Measurements from ENCODE around the gene CBX4.

DNA sequence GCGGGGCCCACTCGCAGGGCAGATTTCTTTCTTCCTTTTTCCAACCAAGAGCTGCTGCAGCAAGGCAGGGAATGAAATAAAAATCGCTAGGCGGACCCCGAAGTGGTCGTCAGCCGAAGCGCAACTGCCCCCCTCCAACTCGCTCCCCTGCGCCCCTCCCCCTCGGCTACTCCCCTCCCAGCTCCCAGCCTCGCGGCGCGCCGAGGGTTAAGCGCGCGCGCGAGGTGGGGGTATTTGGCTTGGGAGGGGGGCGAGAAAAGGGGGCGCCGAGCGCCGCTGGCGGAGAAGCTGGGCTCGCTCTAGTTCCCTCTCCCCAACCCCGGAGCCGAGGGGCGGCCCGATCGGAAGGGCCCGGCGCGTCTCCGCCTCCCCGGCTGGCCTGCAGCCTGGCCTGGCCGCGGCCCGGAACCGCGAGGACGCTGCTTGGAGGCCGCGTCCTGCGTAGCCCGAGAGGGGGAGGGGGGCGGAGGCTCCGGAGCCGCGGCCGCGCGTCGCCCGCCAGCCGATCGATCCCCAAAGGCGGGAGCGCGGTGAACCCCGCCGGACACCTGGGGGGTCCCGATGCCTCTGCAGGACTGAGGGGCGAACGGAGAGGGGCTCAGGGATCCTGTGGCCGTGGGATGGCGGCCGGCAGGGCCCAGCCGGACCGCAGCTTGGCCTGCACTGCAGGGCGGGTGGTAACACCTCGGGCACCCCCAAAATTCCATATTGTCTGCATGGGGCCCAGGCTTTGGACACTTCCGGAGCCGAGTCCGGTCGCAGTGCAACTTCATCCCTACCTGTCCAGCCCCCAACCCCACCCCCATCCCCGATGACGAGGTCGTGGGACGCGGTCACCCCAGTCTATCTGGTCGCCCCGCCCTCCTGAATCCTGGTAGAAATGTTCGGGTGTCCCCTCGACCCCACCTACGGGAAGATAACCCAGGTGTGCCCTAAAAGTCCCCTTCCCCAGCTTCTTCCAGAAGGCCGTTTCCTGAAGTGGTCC, 4.9 kb upstream of the CBX4 start:
- TF ChIP-seq, protein P1, sequence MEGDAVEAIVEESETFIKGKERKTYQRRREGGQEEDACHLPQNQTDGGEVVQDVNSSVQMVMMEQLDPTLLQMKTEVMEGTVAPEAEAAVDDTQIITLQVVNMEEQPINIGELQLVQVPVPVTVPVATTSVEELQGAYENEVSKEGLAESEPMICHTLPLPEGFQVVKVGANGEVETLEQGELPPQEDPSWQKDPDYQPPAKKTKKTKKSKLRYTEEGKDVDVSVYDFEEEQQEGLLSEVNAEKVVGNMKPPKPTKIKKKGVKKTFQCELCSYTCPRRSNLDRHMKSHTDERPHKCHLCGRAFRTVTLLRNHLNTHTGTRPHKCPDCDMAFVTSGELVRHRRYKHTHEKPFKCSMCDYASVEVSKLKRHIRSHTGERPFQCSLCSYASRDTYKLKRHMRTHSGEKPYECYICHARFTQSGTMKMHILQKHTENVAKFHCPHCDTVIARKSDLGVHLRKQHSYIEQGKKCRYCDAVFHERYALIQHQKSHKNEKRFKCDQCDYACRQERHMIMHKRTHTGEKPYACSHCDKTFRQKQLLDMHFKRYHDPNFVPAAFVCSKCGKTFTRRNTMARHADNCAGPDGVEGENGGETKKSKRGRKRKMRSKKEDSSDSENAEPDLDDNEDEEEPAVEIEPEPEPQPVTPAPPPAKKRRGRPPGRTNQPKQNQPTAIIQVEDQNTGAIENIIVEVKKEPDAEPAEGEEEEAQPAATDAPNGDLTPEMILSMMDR (IDR thresholded peaks at IDR 0.05), result no peak
- no peak for TF ChIP-seq ZFX (IDR thresholded peaks at IDR 0.05; ENCODE audit: borderline replicate concordance)

Data from 22Rv1 (cell line).